Mucosa of stomach (tissue), 1 donor: Measurements from ENCODE around the gene NOL6.

Experiments used
- H3K27me3 ChIP-seq: one replicate; pipeline ENCODE4 v1.7.0; 2013; ENCODE audit warnings: mild to moderate bottlenecking, low read length; ENCODE audit not compliant: control insufficient read depth, insufficient read depth
- H3K36me3 ChIP-seq: one replicate; pipeline ENCODE4 v1.7.0; 2013; ENCODE audit warnings: low read length; ENCODE audit not compliant: control insufficient read depth, insufficient read depth
- H3K4me1 ChIP-seq: one replicate; pipeline ENCODE4 v1.7.0; 2013; ENCODE audit warnings: mild to moderate bottlenecking, low read length; ENCODE audit not compliant: control insufficient read depth, insufficient read depth
- H3K4me3 ChIP-seq: one replicate; pipeline ENCODE4 v1.7.0; 2013; ENCODE audit warnings: low read length
- H3K9ac ChIP-seq: one replicate; pipeline ENCODE4 v1.7.0; 2013; ENCODE audit warnings: mild to moderate bottlenecking, low read length, moderate library complexity
- H3K9me3 ChIP-seq: one replicate; pipeline ENCODE4 v1.7.0; 2013; ENCODE audit warnings: mild to moderate bottlenecking, low read length, moderate library complexity; ENCODE audit not compliant: control insufficient read depth
- donor health status: Pancreatic carcinoma.

NOL6 gene

DNA sequence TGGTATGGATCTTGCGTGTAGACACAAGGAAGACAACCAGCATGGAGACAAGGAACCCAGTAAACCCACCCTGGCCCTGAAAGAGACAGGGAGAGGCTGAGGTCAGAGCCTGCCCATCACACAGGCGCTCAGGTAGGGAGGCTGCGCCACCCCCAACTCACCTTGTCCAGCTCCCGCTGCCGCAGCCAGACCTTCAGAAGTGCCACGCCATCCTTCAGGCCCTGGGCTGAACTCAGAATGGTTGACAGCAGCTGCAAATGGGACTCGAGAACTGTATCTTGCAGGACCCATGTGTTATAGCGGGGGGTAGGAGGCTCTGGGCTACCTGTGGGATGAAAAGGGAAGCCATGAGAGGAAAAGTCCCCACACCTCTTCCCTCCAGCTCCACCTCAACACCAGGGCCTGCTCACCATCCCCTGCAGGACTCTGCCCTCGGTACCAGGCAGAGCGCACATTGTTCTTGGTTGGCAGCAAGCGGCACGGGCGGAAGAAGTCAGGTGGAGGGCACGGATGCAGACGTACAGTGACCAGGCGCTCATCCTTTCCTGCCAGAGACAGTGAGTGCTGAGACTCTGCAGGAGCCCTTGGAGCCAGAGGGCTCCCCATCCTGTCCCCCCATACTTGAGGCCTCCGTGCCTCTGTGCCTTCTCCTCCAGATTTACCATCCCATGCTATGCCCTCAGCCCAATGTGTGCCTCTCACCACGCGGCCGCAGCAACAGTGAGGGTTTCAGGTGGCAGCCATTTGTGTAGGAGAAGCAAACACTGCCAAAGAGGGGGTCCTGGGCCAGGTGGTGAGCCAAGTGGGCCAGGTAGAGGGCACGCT, 4.7 kb downstream of the NOL6 start:
- no peak overlapping the region for H3K4me3 ChIP-seq
- H3K36me3 ChIP-seq, result peaks cover 34% of the 10 kb centered on the region
- H3K27me3 ChIP-seq, result no peaks in the 10 kb centered on the region
- no peak overlapping the region for H3K9ac ChIP-seq
- H3K4me1 ChIP-seq, result peaks cover 26% of the 10 kb centered on the region
- no peaks in the 10 kb centered on the region for H3K9me3 ChIP-seq

- peaks cover 34% of the 10 kb centered on the region for H3K36me3 ChIP-seq
These were observed 5.5 kb downstream of the NOL6 start for GRCh38 chr9:33468215-33468730.

DNA sequence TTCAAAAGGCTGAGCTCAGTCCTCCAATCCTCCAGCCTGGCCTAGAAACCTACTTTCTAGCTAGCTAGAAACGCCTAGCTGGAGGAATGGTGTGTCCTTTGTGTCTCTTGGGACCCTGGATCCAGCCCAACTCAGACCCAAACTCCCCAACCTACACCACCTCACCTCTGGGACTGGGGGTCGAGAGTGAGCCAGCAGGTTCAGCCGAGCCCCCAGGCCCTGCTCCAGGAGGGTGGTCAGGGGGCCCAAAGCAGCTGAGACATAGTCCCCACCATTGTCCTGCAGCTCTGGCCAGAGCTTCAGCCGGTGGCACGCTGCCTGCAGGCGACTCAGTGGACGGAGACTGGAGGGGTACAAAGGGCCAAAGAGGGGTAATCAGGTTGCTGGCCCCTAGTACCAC, 6.2 kb downstream of the NOL6 start:
- no peak overlapping the region for H3K9ac ChIP-seq
- peaks cover 20% of the 10 kb centered on the region for H3K4me1 ChIP-seq
- H3K4me3 ChIP-seq, result no peak overlapping the region
- H3K36me3 ChIP-seq, result peaks cover 38% of the 10 kb centered on the region
- H3K9me3 ChIP-seq, result no peaks in the 10 kb centered on the region
- no peaks in the 10 kb centered on the region for H3K27me3 ChIP-seq

More at GRCh38 chr9:33468215-33468730, 5.5 kb downstream of the NOL6 start:
- Histone ChIP-seq H3K9me3 (no peaks in the 10 kb centered on the region), H3K4me1 (peaks cover 26% of the 10 kb centered on the region), H3K27me3 (no peaks in the 10 kb centered on the region), H3K4me3 (no peak overlapping the region), H3K9ac (no peak overlapping the region)

DNA sequence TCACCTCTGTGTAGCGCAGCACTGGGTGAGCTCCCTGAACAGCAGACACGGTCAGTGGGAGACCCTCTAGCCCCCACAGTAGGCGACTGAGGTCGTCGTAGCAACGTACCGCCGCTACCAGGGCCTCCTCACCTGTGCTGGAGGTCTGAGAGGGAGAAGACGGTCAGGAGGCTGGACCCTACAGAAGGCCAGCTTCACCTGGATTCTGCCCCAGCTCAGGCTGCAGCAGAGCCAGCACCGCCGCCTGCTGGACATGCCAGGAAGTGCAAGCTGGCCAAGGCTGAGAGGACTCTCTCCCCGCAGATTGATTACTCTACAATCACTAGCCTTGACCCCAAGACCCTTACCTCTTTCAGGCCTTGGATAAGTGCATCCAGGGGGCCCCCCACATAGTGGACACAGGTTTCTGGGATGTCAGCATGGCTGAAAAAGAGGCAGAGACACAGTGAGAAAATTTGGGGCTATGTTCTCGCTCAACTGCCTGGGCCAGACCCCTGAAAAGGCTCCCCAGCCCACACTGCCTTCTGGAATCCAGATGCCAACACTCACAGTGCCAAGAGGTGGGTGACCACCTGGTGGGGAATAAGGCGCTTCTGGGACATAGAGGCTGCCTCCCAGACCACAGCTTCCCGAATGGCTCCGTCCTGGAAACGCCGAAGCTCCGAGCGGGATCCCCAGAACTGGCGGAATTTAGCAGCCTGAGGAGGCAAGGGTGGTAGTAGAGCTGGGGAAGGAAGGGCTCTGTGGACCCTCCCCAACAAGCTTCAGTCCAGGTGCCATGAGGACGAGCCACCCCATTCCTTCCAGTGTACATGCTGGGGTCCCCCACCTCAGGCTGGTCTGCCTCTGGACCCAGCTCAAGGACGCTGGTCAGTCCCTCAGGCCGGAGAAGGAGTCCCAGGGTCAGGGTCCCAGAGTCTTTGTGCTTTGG, 6.9 kb downstream of the NOL6 start:
- no peak overlapping the region for H3K9ac ChIP-seq
- H3K27me3 ChIP-seq, result no peaks in the 10 kb centered on the region
- no peak overlapping the region for H3K4me3 ChIP-seq
- no peaks in the 10 kb centered on the region for H3K9me3 ChIP-seq
- peaks cover 45% of the 10 kb centered on the region for H3K36me3 ChIP-seq
- H3K4me1 ChIP-seq, result peaks cover 13% of the 10 kb centered on the region

DNA sequence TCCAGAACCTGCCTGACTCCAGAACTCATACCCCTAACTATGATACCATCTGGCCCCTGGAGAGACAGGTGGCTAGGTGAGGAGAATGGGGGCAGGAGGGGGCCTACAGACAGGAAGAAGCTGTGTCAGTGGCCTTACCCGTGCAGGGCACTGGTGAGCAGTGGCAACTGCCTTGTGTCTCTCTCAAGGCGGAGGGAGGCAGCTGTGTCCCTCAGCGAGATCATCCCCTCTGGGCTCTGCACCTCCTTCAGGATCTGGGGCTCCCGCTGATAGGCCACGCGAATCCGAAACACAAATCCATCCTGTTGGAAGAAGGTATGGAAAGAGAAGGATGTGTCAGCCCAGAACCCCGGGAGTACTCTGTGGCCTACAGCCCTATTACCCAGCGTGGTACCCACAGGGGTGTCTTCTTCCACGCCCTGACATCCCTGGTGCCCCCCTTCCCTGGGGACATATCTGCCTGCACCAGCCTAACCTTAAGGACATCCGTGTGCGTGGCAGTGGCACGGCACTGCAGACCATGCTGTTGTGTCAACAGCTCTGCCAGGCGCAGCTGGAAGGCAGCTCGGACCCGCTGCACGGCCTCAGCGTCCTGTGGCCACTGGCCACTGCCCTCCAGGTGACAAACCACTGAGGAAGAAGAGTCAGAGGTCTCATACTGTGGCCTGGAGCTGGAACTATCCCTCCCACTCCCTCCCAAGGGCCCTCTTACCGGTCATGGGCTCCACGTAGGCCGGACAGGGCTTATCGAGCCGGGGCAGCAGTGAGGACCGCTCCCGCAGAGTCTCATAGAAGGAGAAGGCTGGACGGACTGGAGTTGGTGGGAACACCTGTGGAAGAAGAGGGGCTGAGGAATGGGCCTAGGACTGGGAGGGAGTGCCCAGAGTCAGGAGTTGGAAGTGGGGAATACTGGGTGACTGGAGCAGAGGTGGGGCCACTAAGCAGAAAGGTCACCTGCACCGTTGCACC, 7.8 kb downstream of the NOL6 start:
- Histone ChIP-seq H3K36me3 (peaks cover 49% of the 10 kb centered on the region), H3K27me3 (no peaks in the 10 kb centered on the region)

GRCh38 chr9:33465096-33465495, 8.6 kb downstream of the NOL6 start:
- no peak overlapping the region for H3K4me3 ChIP-seq
- no peaks in the 10 kb centered on the region for H3K27me3 ChIP-seq
- no peak overlapping the region for H3K9ac ChIP-seq
- peaks cover 7% of the 10 kb centered on the region for H3K4me1 ChIP-seq
- no peaks in the 10 kb centered on the region for H3K9me3 ChIP-seq
- H3K36me3 ChIP-seq, result peaks cover 49% of the 10 kb centered on the region

More for the DNA sequence above, 7.8 kb downstream of the NOL6 start:
- Histone ChIP-seq H3K4me3 (no peak overlapping the region), H3K9me3 (no peaks in the 10 kb centered on the region), H3K9ac (no peak overlapping the region), H3K4me1 (peaks cover 7% of the 10 kb centered on the region)

GRCh38 chr9:33464045-33464636, 9.6 kb downstream of the NOL6 start:
- Histone ChIP-seq H3K36me3 (peaks cover 42% of the 10 kb centered on the region), H3K4me1 (peaks cover 8% of the 10 kb centered on the region), H3K27me3 (no peaks in the 10 kb centered on the region), H3K4me3 (no peak overlapping the region), H3K9me3 (no peaks in the 10 kb centered on the region), H3K9ac (no peak overlapping the region)

DNA sequence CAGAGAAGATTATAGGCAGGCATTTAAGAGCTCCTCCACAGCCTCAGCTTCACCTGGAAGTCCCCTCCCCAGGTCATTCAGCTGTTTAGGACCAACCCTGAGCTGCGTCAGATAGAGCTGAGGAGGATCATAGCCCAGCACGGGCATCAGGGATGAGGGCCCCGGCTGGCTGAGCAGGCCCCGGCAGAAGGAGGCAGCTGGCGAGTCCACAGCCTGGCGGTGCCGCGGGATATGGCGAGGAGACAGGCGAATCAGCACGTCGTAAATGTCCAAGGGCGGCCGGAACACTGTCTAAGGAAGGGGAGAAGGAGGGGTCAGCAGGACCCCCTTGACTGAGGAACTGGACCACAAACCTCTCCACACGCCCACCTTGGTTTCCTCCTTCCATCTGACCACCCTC, 10.6 kb downstream of the NOL6 start:
- Histone ChIP-seq H3K4me1 (peaks cover 18% of the 10 kb centered on the region), H3K9ac (no peak overlapping the region), H3K36me3 (peaks cover 37% of the 10 kb centered on the region), H3K9me3 (no peaks in the 10 kb centered on the region), H3K4me3 (no peak overlapping the region), H3K27me3 (no peaks in the 10 kb centered on the region)

DNA sequence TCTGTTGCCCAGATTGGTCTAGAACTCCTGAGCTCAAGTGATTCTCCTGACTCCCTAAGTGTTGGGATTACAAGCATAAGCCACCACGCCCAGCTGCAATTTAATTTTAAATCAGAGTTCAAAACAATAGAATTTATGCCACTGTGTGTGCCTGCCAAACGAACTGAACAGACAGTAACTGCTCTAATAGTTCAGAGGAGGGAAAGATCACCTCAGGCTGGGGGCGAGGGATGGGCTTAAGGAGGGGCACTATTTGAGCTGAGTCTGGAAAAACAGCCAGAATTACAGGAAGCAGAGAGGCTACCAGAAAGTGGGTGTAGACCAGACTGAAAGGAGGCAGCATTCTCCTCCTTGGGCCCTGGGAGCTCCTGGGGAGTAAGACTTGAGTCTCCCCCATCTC, 12.2 kb downstream of the NOL6 start:
- H3K9me3 ChIP-seq, result no peaks in the 10 kb centered on the region
- peaks cover 15% of the 10 kb centered on the region for H3K4me1 ChIP-seq
- H3K9ac ChIP-seq, result no peak overlapping the region
- peaks cover 26% of the 10 kb centered on the region for H3K36me3 ChIP-seq
- no peak overlapping the region for H3K4me3 ChIP-seq
- no peaks in the 10 kb centered on the region for H3K27me3 ChIP-seq

DNA sequence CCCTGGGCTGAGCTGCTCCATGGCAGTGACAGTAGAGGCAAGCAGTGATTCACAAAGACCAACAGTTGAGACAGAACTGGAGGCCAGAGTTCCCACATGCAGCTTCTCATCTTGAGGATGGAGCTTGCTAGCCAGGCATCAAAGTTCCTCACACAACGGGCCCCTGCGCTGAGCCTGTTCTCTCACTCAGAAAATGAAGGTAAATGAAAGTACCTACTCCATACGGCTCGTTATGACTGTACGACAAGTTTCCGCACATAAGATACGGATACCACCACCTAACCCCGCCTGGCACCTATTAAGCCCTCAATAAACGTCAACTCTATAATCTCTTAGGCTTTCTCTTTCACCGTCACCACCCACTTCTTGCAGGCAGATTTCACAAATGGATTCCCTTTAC, 12.9 kb downstream of the NOL6 start:
- Histone ChIP-seq H3K9ac (no peak overlapping the region), H3K36me3 (peaks cover 25% of the 10 kb centered on the region), H3K9me3 (no peaks in the 10 kb centered on the region), H3K4me3 (no peak overlapping the region), H3K4me1 (peaks cover 12% of the 10 kb centered on the region), H3K27me3 (no peaks in the 10 kb centered on the region)

DNA sequence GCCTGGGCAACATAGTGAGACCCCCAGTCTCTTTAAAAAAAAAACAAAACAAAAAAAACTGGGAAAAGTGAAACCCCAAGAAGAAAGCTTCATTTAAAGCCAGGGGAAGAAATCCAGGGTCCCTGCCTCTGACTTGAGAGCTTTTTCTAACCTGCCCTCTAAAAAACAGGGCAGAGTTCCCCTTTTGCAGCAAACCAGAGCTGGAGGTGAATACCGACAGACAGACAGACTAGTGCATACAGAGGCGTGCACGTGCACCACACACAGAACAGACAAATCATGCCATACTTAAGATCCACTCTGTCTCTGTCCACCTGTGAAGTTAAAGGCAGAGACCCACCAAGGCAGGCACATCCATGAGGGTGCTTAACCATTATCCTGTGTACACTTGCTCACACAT, 14.6 kb downstream of the NOL6 start:
- Histone ChIP-seq H3K27me3 (no peaks in the 10 kb centered on the region), H3K9me3 (no peaks in the 10 kb centered on the region), H3K9ac (no peak overlapping the region), H3K4me1 (peaks cover 16% of the 10 kb centered on the region), H3K36me3 (peaks cover 15% of the 10 kb centered on the region), H3K4me3 (no peak overlapping the region)
